HG03175 (cell line): ENCODE measurements around the gene DMD.

ENCODE experiments used
- ATAC-seq: cut with Tn5 transposase; IDR thresholded peaks from one replicate; pipeline ENCODE4 v1.9.1; 2021; ENCODE audit warnings: mild to moderate bottlenecking, moderate library complexity; ENCODE audit not compliant: unreplicated experiment

DMD gene

DNA sequence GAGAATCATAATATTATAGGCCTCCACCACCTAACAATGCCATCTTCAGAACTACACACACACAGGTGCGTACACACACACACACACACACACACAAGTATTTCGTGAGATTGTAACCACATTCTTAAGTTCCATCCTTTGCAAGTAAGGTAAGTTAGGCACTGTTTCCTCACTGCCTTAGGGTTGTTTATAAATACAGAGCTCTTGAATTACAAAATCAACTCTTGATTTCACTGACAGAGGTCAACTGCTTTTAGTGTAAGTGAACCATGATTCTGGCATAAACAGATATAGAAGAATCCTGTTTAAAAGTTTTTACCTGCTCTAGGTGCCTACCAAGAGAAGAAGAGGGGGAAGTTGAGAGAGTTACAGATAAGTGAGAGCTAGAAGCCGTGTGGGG is 166.1 kb downstream of the DMD start:
- ATAC-seq, result no peak

DNA sequence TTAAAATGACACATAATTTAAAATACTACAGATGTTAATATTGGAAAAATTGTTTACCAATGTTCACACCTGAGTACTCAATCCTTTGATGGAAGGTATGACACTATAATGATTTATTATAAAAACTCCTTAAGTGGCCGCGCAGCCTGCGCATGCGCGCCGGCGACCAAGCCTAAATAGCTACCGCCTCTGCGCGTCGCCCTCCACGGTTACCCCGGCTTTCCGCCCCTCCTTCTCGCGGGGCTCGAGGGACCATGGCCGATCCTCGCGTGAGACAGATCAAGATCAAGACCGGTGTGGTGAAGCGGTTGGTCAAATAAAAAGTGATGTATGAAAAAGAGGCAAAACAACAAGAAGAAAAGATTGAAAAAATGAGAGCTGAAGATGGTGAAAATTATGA is 170.2 kb downstream of the DMD start:
- ATAC-seq, result no peak

DNA sequence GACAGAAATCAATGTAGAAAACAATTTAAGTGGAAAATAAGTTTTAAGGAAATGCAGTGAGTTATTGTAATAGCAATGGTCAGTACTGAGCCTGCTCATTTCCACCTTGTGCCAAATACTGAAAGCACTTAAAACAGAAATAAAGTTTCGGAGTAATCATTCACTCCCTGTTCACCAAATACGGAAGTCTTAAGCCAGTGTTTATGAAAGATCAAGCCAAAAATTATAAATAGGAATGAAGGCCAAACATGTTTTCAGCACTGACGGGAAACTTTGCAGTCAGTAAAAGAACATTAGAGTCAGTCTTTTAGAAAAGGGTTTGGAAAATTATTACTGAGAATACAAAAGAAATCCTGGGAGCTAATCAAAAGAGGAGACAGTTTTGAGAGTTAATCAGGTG is 178.6 kb downstream of the DMD start:
- ATAC-seq, result no peak

DNA sequence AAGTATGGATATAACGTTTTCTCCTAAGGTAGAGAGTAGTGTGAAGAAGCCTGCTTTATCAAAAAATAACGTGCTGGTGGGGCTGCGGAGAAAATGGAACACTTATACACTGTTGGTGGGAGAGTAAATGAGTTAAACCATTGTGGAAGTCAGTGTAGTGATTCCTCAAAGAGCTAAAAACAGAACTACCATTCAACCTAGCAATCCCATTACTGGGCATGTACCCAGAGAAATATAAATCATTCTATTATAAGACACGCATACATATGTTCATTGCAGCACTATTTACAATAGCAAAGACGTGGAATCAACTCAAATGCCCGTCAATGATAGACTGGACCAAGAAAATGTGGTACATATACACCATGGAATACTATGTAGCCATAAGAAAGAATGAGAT is 196.4 kb downstream of the DMD start:
- ATAC-seq, result no peak

DNA sequence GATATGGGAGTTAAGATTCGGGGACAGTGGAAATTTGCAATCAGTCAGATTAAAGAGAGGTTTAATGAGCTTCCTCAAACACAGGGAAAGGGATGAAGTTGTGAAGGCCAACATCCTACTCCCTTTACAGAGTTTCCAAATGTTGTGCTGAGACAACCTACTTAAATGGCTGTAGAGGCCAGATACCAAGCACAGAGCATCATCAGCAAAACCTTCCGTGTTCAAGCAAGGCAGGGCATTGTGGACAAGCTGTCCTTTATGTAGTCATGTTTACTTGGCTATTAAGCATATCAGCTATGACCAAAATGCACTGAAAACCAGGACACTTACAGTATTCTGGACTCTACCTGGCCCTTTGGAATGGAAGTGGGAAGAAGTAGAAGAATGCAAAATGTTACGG is 197.3 kb downstream of the DMD start:
- ATAC-seq, result no peak

DNA sequence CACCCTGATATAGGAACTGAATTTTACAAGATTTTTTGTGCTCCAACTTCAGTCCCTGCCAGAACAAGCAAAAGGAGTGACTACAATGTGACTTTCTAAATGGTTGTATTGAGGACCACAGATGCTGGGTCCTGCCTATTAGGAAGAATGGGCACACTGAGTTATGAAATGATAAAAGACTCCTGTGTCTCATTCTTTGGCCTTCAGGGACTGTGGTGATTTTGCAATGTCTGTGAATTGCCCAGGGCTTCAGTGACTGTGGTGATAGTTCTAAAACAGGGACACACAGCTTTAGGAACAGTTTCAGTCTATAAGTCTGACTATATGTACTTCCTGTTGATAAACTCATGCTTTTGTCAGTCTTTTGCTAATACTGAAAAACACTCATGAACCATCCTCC is 210.2 kb downstream of the DMD start:
- ATAC-seq, result no peak

DNA sequence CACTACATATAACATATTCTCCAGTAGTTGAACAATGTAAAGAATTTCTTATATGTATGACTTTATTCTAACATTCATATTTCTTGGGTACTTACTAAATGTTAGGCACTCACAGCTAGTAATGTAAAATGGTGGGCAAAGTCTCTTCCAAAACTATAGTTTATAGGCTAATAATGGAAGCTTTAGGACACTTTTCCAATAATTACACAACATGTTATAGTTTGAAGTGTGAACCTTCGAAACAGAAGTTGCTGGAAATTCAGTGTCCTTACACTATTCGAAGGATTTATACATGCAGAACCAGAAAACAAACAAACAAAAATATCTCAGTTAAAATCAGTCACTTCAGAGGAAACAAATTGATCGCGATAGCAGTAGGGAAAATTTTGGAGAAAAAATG is 212.6 kb downstream of the DMD start:
- no peak for ATAC-seq

DNA sequence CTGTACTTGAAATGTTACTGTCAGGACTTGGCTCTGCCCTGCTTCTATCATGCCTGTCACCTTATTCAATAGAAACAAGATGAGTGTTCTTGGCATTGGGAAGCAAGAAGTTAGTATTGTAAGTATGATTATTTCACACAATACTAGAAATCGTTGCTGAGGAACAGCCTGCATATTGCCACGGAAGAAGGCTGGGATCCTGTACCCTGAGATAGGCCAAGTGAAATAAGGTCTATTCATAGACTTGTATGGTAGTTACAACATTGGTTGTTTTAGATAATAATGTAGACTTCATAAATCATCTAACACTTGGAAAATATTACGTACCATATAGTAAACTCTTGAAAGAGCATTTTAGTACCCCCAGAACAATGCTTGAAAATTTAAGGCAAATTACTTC is 215.9 kb downstream of the DMD start:
- no peak for ATAC-seq

DNA sequence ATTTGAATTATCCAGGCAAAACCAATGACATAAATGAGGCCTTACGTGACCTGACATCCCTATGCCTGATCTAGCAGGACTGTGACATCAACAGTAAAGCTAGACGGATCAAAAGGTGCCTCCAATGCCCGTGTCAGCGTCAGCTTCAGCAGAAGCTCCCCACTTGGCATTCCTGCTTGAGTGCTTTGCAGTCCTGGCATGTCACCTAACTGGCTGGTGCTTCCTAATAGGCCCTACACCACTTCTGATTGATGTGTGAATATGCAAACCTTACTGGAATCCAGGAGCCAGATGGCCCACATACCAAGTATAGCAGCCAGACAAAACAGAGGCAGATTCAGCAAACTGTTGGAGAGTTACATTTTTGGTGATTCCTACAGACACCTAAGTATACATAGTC is 224.2 kb downstream of the DMD start:
- no peak for ATAC-seq

DNA sequence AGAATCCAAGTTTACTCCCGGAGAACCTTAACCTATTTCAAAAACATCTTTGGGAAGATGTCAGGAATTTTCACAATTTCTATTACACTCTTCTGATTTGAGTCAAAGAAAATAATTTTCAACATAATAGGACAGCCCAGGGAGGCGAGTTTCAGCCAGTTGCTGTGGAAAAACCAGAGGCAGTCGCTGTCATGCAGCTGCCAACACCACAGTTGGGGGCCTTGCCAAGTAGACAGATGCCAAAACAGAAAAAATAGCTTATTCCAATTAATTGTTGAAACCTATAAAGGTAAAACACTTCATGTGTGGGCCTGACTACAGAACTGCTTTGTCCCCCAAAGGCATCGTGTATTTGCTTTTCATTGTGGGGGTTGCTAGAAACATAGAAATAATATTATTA is 225.8 kb downstream of the DMD start:
- ATAC-seq, result no peak

DNA sequence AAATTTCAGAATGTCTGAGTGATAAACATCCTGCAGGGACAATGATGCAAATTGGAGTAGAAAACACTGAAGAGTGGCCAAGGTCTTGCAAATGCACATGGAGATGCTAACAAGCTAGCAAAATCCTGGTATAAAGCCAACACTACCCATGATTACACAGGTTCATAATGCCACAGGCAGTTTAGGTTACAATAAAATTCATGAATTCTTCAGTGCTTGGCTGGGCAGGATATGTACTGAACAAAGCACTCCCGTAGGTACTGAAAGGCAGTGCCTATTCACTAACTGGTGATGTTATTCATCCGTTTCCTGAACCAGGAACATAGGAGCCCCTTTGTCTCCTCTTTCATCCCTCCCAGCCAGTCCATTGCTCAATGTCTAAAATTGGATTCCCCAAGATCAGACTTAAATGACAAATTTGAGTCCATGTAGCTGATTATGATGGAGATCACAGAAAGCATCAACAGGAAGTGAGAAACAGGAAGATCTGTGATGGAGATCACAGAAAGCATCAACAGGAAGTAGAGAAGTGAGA is 244.5 kb downstream of the DMD start:
- no peak for ATAC-seq

DNA sequence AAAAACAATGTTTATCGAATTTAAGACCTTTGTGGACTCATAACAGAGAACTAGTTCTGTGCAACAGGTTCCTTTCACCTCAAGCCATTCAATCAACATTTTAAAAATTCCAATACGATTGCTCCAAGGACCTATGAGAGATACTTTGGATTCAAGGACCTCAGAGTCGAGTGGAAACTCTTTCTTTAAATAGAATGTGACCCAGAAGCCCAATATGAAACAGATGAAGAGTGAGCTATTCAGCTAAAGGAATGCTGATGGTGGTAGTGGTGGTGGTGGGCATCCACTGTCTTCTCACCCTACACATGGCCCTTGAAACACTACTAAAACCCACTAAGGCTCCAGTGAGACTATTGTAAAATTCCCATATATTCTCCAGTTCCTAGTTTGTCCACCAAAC is 257.2 kb downstream of the DMD start:
- no peak for ATAC-seq

DNA sequence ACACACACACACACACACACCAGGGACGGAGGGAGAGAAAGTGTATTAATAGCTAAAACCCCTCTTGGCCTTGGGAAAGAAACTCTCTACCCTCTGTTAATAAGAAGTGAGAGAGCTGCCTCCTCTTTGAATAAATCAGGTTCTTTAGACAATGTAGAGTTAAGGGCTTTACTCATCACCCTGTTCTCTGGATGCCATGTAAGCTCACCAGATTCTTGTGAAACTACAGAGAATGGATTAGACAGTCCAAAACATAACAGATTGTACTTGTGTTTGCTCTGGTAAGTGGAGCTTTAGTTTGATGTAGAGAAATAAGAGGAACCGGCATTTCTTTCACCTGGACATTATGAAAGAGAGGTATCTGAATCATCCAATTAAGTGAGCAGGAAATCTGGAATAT is 263.2 kb downstream of the DMD start:
- ATAC-seq, result no peak

DNA sequence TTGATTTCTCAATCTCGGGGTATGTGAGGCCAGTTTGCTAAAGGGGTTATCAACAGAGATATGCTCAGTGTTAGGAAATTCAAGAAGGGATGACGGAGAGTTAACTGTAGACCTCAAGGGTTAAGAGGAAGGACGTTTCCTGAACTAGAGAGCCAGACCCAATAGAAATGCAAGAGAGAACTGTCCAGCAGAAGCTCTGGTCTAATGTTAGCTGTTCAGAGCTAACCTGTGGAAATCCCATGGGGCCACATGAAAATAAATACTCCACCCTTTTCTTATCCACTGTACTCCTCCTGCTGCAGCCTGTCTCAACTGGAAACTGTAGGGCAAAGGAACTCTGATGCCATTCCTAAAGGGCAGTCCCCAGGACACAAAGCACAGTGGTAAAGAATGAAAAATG is 274.3 kb downstream of the DMD start:
- no peak for ATAC-seq

DNA sequence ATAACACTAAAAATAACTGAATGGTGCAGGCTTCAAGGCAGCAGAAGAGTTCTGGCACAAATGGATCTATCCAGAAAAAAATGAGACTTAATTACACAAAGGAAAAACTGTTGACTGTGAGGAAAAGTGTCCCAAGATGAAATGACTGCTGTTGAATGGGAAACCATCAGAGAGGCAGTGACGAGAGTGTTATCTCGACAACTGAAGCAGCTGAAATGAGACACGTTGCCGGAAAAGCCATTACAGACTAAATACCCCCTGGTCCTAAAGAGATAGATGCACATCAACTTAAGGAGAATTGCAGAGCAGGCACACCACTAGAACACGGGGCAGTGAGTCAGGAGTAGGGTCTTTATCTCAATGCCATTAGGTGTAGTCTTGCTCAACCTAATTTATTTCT is 277.8 kb downstream of the DMD start:
- ATAC-seq, result no peak

DNA sequence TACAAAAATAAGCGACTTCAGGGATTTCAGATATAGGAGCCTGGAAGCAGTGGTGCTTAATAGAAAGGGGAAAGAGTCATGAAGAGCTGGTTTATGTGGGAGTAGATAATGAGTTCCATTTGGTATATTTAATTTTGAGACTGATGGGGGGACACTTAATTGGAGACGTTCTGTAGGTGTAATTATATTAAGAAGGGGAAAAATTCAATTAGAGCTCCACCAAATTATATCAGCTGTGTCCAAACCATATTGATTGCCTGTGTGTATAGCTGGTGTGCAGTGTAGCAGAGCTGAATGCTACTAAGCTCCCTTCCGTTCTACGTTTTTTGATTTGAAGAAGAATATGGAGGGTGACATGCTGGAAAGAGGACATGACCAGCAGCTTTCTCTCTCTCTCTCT is 282.3 kb downstream of the DMD start:
- ATAC-seq, result no peak

DNA sequence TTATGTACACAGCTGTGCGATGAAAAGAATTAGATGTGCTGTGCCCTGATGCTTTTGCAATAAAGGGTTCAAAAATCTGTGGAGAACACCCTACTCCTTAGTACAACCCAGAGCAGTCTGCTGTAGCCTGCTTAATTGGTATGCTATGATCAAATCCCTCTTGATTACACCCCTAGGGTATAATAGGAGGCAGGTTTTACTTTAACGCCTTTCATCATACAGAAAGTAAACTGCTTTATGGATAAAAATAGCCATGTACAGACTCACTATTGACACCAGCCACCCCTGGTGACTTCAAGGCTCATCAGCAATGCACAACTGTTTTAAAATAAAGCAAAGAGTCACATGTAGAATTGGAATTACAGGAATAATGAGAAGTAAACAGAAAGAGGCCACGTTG is 315.3 kb downstream of the DMD start:
- no peak for ATAC-seq

DNA sequence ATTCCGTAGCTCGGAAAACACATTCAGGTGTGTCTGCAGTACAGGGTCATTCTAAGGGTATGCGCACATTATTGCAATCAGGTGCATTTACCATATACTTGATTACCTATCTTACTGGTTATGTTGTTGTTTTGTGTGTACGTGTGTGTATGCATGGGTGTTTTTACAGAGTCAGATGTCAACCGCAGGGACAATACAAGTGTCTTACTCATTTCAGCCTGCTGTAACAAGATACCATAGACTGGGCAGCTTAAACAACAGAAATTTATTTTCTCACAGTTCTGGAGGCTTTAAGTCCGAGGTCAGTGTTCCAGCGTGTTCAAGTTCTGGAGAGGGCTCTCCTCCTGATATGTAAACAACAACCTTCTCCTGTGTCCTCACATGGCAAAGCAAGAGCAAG is 316.7 kb downstream of the DMD start:
- no peak for ATAC-seq

DNA sequence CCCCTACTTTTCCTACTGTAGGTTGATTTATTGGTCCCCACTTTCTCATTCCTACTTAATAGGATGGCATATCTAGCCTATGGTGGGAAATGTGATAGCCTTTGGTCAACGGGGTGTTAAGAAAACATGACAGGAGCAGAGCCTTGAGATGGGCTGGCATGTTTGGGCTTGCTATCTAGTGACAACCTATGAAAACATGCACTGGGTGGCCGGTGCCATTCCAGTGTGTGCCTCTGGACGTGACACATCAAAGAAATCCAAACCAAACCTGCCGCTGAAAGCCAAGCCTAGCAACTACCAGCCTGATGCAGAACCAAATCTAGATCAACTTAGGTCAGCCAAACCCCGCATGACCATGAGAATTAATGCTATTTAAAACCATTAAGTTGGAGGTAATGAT is 317.6 kb downstream of the DMD start:
- no peak for ATAC-seq

DNA sequence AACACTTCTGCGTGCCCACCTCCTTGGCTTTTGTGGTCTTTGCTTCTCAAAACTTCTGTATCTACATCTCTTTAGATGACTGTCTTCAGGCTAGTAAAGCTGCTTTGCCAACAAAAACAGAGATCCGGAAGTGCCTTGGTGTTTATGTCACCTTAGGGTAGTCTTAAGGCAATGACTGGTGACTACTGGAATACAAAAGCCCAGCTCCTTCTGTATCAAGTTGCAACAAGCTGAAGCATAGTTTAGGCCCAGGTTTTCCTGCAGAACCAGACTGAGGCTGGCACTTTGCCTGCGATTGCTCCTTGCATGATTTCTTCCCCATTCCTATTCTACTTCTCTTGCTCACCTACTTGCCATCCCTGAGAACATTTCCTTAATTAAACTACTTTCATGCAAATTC is 333.8 kb downstream of the DMD start:
- no peak for ATAC-seq

DNA sequence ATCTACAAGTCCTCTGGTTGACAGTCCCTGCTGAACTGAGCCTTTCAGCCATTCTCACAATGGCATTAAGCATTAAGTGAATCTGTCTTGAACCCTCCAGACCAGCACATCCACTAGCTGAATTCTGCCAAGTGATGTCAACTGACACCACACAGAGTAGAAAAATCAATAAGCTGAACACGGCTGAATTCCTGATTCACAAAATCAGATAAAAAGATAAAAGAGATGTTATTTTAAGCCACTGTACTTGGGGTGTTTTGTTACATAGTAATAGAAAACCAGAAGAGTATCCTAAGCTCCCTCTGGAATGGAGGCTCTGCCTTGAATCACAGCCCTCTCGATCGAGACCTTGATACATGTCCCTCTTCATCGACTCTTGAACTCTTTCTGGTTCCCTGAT is 336.5 kb downstream of the DMD start:
- ATAC-seq, result no peak

DNA sequence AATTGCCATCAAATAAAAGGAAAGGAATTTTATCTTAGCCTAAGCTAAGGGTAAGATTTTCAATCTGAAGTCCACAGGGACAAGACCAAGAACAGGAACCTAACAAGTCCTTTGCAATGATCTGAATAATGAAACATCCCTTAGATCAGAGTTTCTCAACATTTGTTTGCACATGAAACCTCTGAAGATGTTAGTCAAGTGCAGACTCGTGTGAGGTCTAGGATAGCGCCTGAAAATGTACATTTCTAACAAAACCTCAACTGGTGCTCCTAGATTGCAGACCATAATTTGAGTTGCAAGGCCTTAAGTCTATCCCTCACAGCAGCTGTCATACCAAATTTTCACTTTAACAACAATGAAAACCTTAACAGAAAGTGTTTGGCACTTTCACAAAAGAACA is 337.6 kb downstream of the DMD start:
- ATAC-seq, result no peak

DNA sequence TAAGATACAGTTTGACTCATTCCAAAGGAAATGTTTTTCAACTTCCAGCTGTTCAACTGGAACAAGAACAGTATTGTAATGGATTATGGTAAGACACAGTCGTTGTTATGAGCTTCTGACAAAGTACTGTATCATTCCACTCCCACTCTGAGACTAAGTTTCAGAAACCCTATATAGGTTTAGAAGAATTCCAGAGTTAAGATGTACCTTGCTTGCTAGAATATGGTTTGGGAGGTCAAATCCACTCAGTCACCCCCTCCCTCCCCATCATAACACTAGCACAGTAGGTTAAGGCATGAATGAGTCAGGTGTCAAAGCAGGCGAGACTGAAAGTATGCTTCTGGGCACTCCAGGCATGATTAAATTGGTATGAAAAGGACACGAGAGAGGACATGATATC is 339.7 kb downstream of the DMD start:
- ATAC-seq, result no peak

DNA sequence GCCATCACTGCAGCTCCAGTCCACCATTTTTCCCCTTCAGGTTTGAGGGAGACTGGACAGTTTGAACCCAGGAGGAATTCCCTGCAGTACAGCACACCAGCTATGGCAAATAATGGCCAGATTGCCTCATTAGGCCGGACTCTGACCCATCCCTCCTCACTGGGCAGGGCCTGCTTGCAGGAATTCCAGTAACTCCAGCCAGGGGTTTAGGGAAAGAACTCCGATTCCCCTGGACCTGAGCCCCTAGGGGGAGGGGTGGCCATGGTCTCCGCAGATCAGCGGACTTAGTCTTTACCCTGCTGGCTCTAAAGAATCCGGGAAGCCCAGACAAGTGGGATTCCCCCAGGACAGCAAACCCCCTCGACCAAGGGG is 342.8 kb downstream of the DMD start:
- ATAC-seq, result no peak
